Measurements from ENCODE around the gene NEURL1.

The NEURL1 gene

GRCh38 chr10:103493362-103493915 is at the start of gene NEURL1:
Gene NEURL1, plus strand, starts transcription at chr10:103493705. Its CDS starts 683 bp downstream, at chr10:103494388.
- DNase-seq (ENCODE audit: low read depth in 3 of 3), result peak in 1 of 3 experiments; percentile 28

- DNase-seq (ENCODE audit: low read depth in 3 of 3), result no peak
Observed at GRCh38 chr10:103444478-103444877, 49.0 kb upstream of the NEURL1 start.

- DNase-seq (ENCODE audit: low read depth in 3 of 3), result no peak
Observed at GRCh38 chr10:103445366-103445765, 48.1 kb upstream of the NEURL1 start.

DNA sequence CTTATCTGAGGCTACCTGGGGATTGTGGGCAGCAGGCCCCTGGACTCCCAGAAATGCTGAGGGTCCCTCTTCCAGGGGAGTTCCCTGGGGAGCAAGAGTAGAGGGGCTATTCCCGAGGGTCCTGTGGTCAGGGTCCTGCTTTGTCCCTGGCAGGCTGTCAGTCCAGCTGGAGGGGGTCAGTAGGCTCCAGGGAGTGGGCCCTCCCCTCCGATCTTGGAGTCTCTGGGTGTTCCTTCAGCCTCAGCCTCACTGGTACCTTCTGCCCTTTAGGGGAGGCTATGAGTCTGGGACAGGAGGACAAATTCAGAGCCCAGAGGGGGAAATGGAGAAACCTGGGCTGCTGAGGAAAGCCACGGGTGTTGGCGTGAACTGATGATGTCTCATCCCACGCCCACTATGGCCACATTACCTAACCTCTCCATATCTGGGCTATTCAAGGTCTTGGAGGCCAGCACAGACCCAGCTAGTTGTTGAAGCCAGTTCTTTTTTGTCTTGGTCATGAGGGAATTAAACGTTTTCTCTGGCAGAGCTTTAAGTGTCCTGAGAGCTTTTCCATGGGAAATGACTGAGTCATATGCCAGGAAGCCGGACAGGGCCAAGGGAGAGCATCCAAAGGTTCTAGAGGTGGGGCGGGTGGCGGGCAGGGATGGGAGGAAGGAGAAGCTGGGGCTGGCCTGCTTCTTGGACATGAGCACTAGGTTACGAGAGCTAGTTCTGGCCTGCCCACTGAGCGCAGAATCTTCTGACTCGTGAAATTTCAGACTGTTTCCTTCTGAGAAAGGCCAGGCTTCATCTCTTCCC is 47.5 kb upstream of the NEURL1 start:
- no peak for DNase-seq (ENCODE audit: low read depth in 3 of 3)

DNA sequence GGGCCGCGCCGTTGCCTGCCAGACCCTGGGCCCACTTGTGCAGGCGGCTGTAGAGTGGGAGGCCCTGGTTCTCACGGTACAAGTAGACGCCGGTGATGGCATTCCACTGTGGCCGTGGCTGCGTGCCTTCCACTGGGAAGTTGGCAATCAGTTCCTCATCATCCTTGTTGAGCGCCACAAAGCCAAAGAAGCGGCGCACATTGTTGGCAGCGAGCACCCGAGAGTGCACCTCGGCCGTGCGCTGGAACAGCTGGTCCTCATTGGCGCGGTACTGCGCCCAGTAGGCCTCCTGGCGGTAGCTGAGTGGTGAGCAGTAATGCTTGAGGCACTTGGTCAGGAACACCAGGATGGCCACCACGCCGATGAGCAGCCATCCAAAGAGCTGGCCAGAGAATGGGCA is 46.3 kb upstream of the NEURL1 start:
- no peak for DNase-seq (ENCODE audit: low read depth in 3 of 3)

DNA sequence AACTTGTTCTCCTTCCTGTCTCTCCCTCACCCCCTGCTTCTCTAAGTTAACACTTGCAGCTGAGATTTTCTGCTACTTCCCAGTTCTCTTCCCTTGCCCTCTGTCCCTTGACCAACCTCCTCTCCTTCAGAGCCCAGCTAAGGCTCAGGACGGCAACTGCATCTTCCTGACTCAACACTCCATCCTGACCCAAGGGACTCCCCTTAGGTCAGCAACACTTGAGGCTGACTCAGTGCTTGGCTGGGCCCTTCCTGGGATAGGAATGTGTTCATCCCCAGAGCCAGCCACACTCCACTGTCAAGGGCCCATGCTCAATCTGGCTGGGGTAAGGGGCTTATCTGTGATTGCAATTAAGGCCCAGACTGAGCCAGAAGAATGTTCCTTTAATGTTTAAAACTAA is 44.8 kb upstream of the NEURL1 start:
- no peak for DNase-seq (ENCODE audit: low read depth in 3 of 3)

GRCh38 chr10:103449208-103450144 is 44.0 kb upstream of the NEURL1 start:
- DNase-seq (ENCODE audit: low read depth in 3 of 3), result no peak

- DNase-seq (ENCODE audit: low read depth in 3 of 3), result no peak
Observed at GRCh38 chr10:103450201-103450695, 43.3 kb upstream of the NEURL1 start.

DNA sequence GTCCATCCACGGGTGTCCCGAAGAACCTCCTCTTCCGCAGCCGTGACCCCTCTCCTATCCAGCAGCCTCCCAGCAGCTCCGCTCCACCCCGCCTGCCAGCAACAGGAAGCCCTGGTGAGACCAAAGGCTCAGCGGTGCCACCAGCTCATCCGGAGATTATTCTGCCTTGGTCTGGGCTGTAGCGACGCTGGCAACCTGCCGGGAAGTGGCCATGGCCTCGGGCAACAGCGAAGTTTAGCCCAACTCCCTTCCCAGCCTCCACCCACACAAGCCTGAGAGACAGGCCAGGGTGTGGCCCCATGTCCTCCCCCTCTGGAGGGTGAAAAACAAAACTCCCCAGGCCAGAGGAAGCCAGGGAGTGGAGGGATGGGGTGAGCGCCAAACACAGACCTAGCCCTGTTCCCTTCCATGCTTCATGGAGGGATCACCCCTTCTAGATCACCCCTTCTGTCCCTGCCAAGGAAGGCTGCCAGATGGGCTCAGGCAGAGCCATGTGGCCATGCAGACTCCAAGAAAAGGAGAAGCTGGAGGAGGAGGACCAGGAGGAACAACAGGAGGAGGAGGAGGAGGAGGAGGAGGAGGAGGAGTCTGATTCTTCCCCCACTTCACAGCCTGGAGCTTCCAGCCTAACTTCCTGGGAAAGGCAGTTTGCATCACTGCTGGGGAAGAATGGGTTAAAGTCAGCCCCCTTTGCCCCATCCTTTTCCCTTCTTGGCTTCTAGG is 42.3 kb upstream of the NEURL1 start:
- peak in 1 of 3 experiments; percentile 44 for DNase-seq (ENCODE audit: low read depth in 3 of 3)

GRCh38 chr10:103451831-103452505 is 41.5 kb upstream of the NEURL1 start, which contains the start of gene CALHM2:
Gene CALHM2, minus strand, starts transcription at chr10:103452370. Its CDS starts 2,429 bp downstream, at chr10:103449941.
- DNase-seq (ENCODE audit: low read depth in 3 of 3), result peak; percentile 26 to 64 (median 45)

DNA sequence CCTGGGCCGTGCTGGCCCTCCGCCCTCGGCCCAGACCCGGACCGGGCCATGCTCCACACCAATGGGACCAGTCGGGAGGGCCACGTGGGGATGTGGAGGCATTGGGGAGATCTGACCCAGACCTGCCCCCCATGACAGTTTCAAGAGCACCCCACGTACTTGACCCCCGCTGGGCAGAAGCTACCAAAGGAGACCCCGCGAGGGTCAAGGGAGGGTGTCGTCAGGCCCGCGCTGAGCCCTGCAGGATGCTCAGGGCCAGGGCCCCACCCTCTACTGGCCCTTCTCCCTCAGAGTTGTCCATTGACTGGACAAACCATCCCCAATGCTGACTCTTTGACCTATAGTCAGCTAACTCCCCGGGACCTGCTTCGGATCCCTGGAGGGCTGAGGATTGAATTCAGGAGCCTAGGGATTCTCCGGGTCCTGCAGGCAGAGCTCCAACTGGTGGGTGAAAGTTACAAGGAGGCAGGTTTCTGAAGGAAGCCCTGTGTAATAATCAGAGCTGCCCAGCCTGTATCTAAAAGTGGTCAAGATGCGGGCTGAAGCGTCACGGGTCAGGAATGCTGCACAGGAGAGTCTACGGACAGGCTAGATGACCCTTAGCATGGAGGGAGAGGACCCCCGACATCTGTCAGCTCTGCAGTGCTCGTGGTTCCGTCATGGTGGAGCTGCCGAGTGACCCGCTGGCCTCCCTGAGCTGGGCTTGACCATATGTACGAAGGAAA is 40.8 kb upstream of the NEURL1 start:
- no peak for DNase-seq (ENCODE audit: low read depth in 3 of 3)

GRCh38 chr10:103454026-103454425 is 39.5 kb upstream of the NEURL1 start:
- no peak for DNase-seq (ENCODE audit: low read depth in 3 of 3)

DNA sequence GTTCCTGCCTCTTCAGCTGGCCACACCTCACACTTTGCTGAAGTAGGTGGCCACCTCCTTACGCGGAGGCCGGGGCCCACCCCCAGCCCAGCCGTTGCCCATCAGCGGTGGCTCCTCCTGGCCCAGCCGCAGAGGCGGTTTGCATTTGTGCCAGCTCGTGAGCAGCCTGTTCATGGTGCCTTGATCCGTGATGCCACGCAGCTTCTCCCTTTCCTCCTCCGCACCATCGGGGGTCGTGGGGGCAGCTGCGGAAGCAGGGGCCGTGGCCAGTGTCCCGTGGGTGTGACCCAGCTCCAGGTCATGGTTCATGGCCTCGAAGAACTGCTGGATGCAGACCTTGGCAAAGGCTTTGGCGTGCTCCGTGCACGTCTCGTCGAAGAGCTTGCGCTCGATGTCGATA is 38.3 kb upstream of the NEURL1 start:
- DNase-seq (ENCODE audit: low read depth in 3 of 3), result no peak

DNA sequence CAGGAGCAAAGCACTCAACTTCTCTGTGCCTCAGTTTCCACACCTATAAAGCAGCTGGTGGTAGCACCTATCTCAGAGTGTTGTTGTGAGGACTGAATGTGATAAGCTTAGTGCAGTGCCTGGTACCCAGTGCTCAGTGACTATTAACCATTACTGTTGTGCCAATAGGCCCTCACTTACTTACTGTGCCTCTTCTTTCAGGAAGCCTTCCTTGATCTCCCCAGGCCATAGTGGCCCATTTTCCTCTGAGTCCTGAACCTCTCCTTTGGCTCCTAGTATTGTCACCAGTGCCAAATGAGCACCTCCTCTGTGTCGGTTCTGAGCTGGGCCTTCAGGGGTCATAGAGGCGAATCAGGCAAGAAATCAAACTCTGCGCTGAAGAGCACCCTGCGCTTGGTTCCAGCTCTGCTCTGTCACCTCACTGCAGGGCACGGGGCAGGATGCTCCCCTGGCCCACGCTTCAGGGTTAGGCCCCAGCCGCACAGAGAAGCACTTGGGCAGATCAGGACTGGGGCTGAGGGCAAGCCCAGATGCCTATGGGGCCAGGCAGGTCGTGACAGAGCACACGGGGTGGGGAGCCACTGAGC is 37.3 kb upstream of the NEURL1 start:
- DNase-seq (ENCODE audit: low read depth in 3 of 3), result no peak

DNA sequence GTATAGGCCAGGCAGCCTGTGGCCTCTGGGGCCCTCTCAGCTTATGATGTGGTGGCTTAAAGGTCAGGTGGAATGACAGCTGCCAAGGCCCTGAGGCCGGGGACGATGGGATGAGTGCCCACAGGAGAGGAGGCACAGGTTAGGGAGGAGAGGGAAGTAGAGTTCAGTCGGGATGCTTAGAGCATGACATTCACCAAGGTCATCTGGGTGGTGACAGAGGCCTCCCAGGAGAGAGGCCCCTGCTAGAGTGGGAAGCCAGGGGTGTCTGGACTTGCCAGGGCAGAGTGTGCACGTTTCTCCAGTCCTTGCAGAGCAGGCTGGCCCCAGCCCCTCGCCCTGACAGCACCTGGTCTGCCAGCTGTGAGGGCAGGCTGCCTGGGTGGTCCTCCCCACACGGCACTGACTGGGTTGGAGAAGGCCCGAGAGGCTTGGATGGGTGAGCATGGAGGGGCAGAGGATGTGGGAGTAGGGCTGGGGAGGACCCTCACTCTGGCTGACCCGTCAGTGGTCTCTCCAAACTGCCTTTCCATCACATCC is 36.3 kb upstream of the NEURL1 start:
- no peak for DNase-seq (ENCODE audit: low read depth in 3 of 3)

- DNase-seq (ENCODE audit: low read depth in 3 of 3), result no peak
Observed at GRCh38 chr10:103457896-103458583, 35.5 kb upstream of the NEURL1 start.

DNA sequence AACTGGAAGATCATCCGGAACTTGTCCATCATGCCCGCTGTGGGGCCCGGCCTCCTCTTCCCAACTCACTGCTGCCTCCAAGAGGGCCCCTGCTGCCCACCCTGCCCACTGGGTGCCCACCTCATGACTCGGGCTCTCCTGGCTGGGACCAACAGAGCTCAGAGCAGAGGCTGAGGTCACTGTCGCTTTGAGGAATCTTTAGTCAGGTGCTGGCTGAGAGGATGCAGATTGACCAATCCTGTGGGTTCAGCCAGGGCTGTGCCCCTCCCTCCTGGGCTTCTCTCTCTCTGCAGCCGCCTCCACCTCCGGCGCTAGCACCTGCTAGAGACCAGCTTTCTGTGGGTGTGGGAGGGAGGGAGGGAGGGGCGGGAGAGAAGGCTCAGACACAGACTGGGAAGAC is 34.8 kb upstream of the NEURL1 start, which contains the start of gene CALHM1:
TSS of gene CALHM1 (minus strand) at position 181 of the 400 bp plus-strand sequence. CDS start at position 32, 149 bp downstream.
- DNase-seq (ENCODE audit: low read depth in 3 of 3), result no peak

DNA sequence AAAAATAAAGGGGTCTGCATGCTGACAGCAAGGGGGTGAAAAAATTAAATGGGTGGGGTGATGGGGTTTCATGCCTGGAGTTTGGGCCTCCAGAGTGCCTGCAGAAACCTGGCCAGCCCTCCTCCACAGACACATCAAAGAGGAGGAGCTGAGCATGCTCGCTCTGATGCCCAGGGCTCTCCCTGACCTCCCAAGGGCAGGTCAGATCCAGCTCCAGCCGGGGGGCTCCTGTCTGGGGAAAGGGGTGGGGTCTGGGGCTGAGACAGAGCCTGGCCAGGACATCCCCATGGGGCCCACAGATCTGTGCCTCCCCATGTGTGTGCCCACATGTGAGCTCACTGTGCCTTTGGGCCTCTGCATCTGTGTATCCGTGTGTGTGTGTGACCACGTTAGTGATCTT is 33.9 kb upstream of the NEURL1 start:
- DNase-seq (ENCODE audit: low read depth in 3 of 3), result no peak

- no peak for DNase-seq (ENCODE audit: low read depth in 3 of 3)
Observed at GRCh38 chr10:103463499-103463898, 30.0 kb upstream of the NEURL1 start.

Measured in stimulated activated CD4-positive, alpha-beta T cell treated with anti-CD3 and anti-CD28 coated beads, TNF-alpha, amount 100 ng/mL, for 24 hours (primary cell).